ENCODE measurements around the gene LDB2. TPM values are rescaled to one million over a fixed set of nuclear protein-coding genes. Genes with fewer than 3 reads are reported as not detected.
A peak's percentile ranks its signal among the peaks of the same experiment; 100 is the strongest.

Gene LDB2
- total and polyA plus RNA-seq, 8 donors: 4.0 to 11.6 (median 5.9) TPM

DNA sequence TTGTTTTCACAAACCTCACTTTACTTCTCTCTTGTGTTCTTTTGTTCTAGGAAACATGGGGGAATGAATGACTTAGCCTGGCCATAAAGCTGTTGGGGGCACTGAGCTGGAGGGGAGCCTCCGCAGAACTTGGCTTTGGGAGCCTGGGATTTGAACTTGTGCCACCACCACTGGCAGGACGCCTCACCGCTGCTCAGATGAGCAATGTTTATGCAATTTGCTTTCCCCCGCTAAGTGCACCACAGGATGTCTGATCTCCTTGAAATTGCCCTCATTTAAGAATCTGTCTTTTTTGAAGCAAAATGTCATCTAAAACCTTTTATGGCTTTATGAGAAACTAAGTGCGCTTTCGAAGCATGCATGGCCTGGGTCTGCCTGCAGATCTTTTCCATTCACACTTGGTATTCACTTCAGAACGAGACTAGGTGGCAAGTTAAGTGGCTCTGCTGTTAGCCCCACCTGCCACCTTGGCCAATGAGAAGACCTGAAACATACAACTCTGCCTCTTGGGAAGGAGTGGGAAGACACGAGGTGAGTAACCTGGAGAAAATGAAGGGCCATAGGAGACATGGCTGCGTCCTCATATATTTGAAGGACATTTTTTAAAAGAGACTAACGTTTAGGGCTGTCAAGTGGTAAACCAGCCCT is 119.3 kb downstream of the LDB2 start:
- 70 to 76% methylated on average over 10 of the region's 10 CpGs for WGBS, 2 donors
- Histone ChIP-seq H3K4me1 (no peaks in the 10 kb centered on the region), H3K9me3 (no peaks in the 10 kb centered on the region), H3K27me3 (no peaks in the 10 kb centered on the region), H3K27ac (no peak overlapping the region), H3K4me3 (no peak overlapping the region), H3K36me3 (no peaks in the 10 kb centered on the region)
- ATAC-seq: no peak
- no peak for FAIRE-seq
- TF ChIP-seq, protein P1, sequence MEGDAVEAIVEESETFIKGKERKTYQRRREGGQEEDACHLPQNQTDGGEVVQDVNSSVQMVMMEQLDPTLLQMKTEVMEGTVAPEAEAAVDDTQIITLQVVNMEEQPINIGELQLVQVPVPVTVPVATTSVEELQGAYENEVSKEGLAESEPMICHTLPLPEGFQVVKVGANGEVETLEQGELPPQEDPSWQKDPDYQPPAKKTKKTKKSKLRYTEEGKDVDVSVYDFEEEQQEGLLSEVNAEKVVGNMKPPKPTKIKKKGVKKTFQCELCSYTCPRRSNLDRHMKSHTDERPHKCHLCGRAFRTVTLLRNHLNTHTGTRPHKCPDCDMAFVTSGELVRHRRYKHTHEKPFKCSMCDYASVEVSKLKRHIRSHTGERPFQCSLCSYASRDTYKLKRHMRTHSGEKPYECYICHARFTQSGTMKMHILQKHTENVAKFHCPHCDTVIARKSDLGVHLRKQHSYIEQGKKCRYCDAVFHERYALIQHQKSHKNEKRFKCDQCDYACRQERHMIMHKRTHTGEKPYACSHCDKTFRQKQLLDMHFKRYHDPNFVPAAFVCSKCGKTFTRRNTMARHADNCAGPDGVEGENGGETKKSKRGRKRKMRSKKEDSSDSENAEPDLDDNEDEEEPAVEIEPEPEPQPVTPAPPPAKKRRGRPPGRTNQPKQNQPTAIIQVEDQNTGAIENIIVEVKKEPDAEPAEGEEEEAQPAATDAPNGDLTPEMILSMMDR (IDR thresholded peaks at IDR 0.05): no peak
- DNase-seq: no peak
- intact Hi-C loops (cut with DNase I): no loop called here

GRCh38 chr4:16777726-16778125 is 120.7 kb downstream of the LDB2 start:
- ATAC-seq: no peak

GRCh38 chr4:16775411-16776154 is 122.9 kb downstream of the LDB2 start:
- Histone ChIP-seq H3K36me3 (no peaks in the 10 kb centered on the region), H3K9me3 (no peaks in the 10 kb centered on the region), H3K4me1 (no peaks in the 10 kb centered on the region), H3K4me3 (no peak overlapping the region), H3K27me3 (no peaks in the 10 kb centered on the region), H3K27ac (no peak overlapping the region)
- 66 to 78% methylated on average over 5 of the region's 5 CpGs for WGBS, 2 donors
- ATAC-seq (no peak), DNase-seq (no peak), FAIRE-seq (no peak)
- intact Hi-C loops (cut with DNase I): no loop called here
- TF ChIP-seq, protein P1 (IDR thresholded peaks at IDR 0.05): no peak

More at GRCh38 chr4:16777726-16778125, 120.7 kb downstream of the LDB2 start:
- H3K27me3 ChIP-seq: no peaks in the 10 kb centered on the region
- no peak for DNase-seq
- H3K27ac ChIP-seq: no peak overlapping the region
- 58 to 62% methylated on average over 3 of the region's 3 CpGs for WGBS, 2 donors
- H3K9me3 ChIP-seq: no peaks in the 10 kb centered on the region
- FAIRE-seq: no peak
- no peaks in the 10 kb centered on the region for H3K4me1 ChIP-seq
- no peak overlapping the region for H3K4me3 ChIP-seq
- H3K36me3 ChIP-seq: no peaks in the 10 kb centered on the region
- TF ChIP-seq, protein P1 (IDR thresholded peaks at IDR 0.05): no peak
- intact Hi-C loops (cut with DNase I): no loop called here

DNA sequence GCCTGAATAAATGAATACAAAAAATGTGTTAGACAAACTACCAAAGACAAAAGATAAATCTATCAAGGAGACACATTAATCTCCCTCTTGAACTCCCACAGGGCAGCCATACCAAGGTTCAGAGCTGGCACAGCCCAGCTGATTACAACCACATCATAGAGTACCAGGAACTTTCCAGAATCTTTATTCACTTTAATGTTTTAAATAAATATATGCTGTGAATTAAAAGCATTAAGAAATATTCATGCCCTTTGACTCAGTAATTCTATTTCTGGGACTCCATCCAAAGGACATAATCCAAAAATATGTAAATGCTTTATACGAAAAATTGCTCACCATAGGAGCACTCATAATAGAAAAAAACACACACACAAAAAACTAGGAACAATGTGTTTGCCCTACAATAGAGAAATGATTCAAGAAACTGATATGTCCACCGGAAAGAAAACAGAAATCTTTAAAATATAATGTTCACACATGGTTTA is 126.0 kb downstream of the LDB2 start:
- Histone ChIP-seq H3K27ac (no peak overlapping the region), H3K36me3 (no peaks in the 10 kb centered on the region), H3K27me3 (no peaks in the 10 kb centered on the region), H3K4me3 (no peak overlapping the region), H3K9me3 (no peaks in the 10 kb centered on the region), H3K4me1 (no peaks in the 10 kb centered on the region)
- FAIRE-seq (no peak), DNase-seq (no peak), ATAC-seq (peak in 1 of 4 donors; percentile 26)
- 44 to 52% methylated on average over 2 of the region's 2 CpGs for WGBS, 2 donors
- intact Hi-C loops (cut with DNase I): no loop called here
- TF ChIP-seq, protein P1 (IDR thresholded peaks at IDR 0.05): no peak

Data from pancreas (tissue), 10 donors.